ENCODE measurements around the gene GRIN3A.

Gene GRIN3A

GRCh38 chr9:101738566-101739183 is at the start of gene GRIN3A:
GRIN3A (minus strand) TSS chr9:101738647; CDS start chr9:101737979, 668 bp downstream.
- no peak for TF ChIP-seq CTCF (IDR thresholded peaks at IDR 0.05; ENCODE audit: low read depth, low read length, missing control alignments)
- Histone ChIP-seq H3K4me3 (ENCODE audit: low read depth, low read length) (peak within 1 kb of the TSS; percentile 36), H3K27ac (no peak within 1 kb of the TSS), H3K36me3 (replicated peaks) (no peaks in the 10 kb centered on the region), H3K27me3 (replicated peaks) (peaks cover 30% of the 10 kb centered on the region)
- in situ Hi-C loops (cut with HindIII; ENCODE audit: low pct_ligation_motif_present, low sequenced_read_pairs): no loop called here
- DNase-seq: no peak

- no peaks in the 10 kb centered on the region for H3K36me3 ChIP-seq (replicated peaks)
- no peak for TF ChIP-seq CTCF (IDR thresholded peaks at IDR 0.05; ENCODE audit: low read depth, low read length, missing control alignments)
- no peak overlapping the region for H3K4me3 ChIP-seq (ENCODE audit: low read depth, low read length)
- DNase-seq: no peak
- no peak overlapping the region for H3K27ac ChIP-seq
- no peaks in the 10 kb centered on the region for H3K27me3 ChIP-seq (replicated peaks)
- in situ Hi-C loops (cut with HindIII; ENCODE audit: low pct_ligation_motif_present, low sequenced_read_pairs): no loop called here
These were observed 49.4 kb upstream of the GRIN3A start for GRCh38 chr9:101787891-101788290.

- Histone ChIP-seq H3K4me3 (ENCODE audit: low read depth, low read length) (no peak overlapping the region), H3K36me3 (replicated peaks) (no peaks in the 10 kb centered on the region), H3K27ac (no peak overlapping the region), H3K27me3 (replicated peaks) (no peaks in the 10 kb centered on the region)
- in situ Hi-C loops (cut with HindIII; ENCODE audit: low pct_ligation_motif_present, low sequenced_read_pairs): no loop called here
- no peak for TF ChIP-seq CTCF (IDR thresholded peaks at IDR 0.05; ENCODE audit: low read depth, low read length, missing control alignments)
- no peak for DNase-seq
These were observed 39.9 kb upstream of the GRIN3A start for GRCh38 chr9:101778332-101778731.

GRCh38 chr9:101764472-101764871 is 26.0 kb upstream of the GRIN3A start:
- in situ Hi-C loops (cut with HindIII; ENCODE audit: low pct_ligation_motif_present, low sequenced_read_pairs): no loop called here
- no peak overlapping the region for H3K4me3 ChIP-seq (ENCODE audit: low read depth, low read length)
- no peak for DNase-seq

GRCh38 chr9:101758304-101758930 is 20.0 kb upstream of the GRIN3A start:
- no peak for TF ChIP-seq CTCF (IDR thresholded peaks at IDR 0.05; ENCODE audit: low read depth, low read length, missing control alignments)
- H3K27ac ChIP-seq: no peak overlapping the region
- no peaks in the 10 kb centered on the region for H3K36me3 ChIP-seq (replicated peaks)
- in situ Hi-C loops (cut with HindIII; ENCODE audit: low pct_ligation_motif_present, low sequenced_read_pairs): no loop called here
- no peaks in the 10 kb centered on the region for H3K27me3 ChIP-seq (replicated peaks)
- H3K4me3 ChIP-seq (ENCODE audit: low read depth, low read length): no peak overlapping the region
- DNase-seq: no peak

More at GRCh38 chr9:101764472-101764871, 26.0 kb upstream of the GRIN3A start:
- H3K27me3 ChIP-seq (replicated peaks): no peaks in the 10 kb centered on the region
- no peak for TF ChIP-seq CTCF (IDR thresholded peaks at IDR 0.05; ENCODE audit: low read depth, low read length, missing control alignments)
- no peaks in the 10 kb centered on the region for H3K36me3 ChIP-seq (replicated peaks)
- no peak overlapping the region for H3K27ac ChIP-seq

Data from brain microvascular endothelial cell (primary cell).